WTC11 (cell line): ENCODE measurements around the gene ADAM22. TPM values are rescaled to one million over a fixed set of nuclear protein-coding genes. Genes with fewer than 3 reads are reported as not detected.

ENCODE experiments used
- ATAC-seq: fragments of 200-7000 bp; cut with Tn5 transposase; 2 replicates; pipeline ENCODE4 v1.10.0; 2021; ENCODE audit warnings: mild to moderate bottlenecking, moderate library complexity
- CTCF ChIA-PET: fragments of 300-600 bp; sonication (Branson Sonifier 250); formaldehyde crosslinking; loops from one replicate; lab custom pipeline; 2021; ENCODE audit warnings: antibody characterized with exemption; lab: Charles Lee
- POLR2A ChIA-PET: fragments of 350-600 bp; sonication (Branson Sonifier 250); formaldehyde crosslinking; loops from one replicate; lab custom pipeline; 2021; ENCODE audit warnings: antibody characterized with exemption; lab: Charles Lee
- DNase-seq: peaks from one replicate; pipeline ENCODE4 v3.0.0; 2021; ENCODE audit warnings: low spot score
- H3K27ac Mint-ChIP-seq: 2 replicates; pipeline ENCODE4 v1.8.0; 2021; ENCODE audit warnings: mixed read lengths
- H3K27me3 Mint-ChIP-seq: 2 replicates; pipeline ENCODE4 v1.8.0; 2021; ENCODE audit warnings: low read depth, mild to moderate bottlenecking, moderate library complexity, mixed read lengths
- H3K36me3 Mint-ChIP-seq: 2 replicates; pipeline ENCODE4 v1.8.0; 2021; ENCODE audit warnings: mixed read lengths
- H3K4me1 Mint-ChIP-seq: 2 replicates; pipeline ENCODE4 v1.8.0; 2022; ENCODE audit warnings: mixed read lengths
- H3K4me3 Mint-ChIP-seq: 2 replicates; pipeline ENCODE4 v1.8.0; 2021; ENCODE audit warnings: mild to moderate bottlenecking, moderate library complexity, mixed read lengths
- H3K9me3 Mint-ChIP-seq: 2 replicates; pipeline ENCODE4 v1.8.0; 2021; ENCODE audit warnings: mixed read lengths
- AFF4 ChIP-seq: sonication (generic); formaldehyde crosslinking; IDR thresholded peaks from 2 replicates; pipeline ENCODE4 v1.8.1; 2023; ENCODE audit warnings: mild to moderate bottlenecking, missing genetic modification reagents, borderline replicate concordance
- ATF1 ChIP-seq: sonication (generic); formaldehyde crosslinking; IDR thresholded peaks from 2 replicates; pipeline ENCODE4 v1.8.1; 2023; ENCODE audit warnings: mild to moderate bottlenecking, moderate library complexity, missing genetic modification reagents
- CREB1 ChIP-seq: sonication (generic); formaldehyde crosslinking; IDR thresholded peaks from 2 replicates; pipeline ENCODE4 v1.8.0; 2023; ENCODE audit warnings: mild to moderate bottlenecking, missing genetic modification reagents
- FOXJ3 ChIP-seq: sonication (generic); formaldehyde crosslinking; IDR thresholded peaks from 2 replicates; pipeline ENCODE4 v1.9.0; 2021; ENCODE audit warnings: missing genetic modification reagents, mild to moderate bottlenecking, borderline replicate concordance
- GTF2I ChIP-seq: fragments of 250-450 bp; sonication (Bioruptor Pico); conservative IDR thresholded peaks from 2 replicates; pipeline ENCODE4 v1.4.0; 2021; ENCODE audit warnings: mild to moderate bottlenecking
- IRF1 ChIP-seq: sonication (generic); formaldehyde crosslinking; IDR thresholded peaks from 2 replicates; pipeline ENCODE4 v1.8.0; 2023; ENCODE audit warnings: missing genetic modification reagents
- JAZF1 ChIP-seq: fragments of 250-450 bp; sonication (Bioruptor Pico); IDR thresholded peaks from 2 replicates; pipeline ENCODE4 v1.9.0; 2021; ENCODE audit warnings: moderate library complexity, mild to moderate bottlenecking, inconsistent platforms
- KAT7 ChIP-seq: sonication (generic); formaldehyde crosslinking; IDR thresholded peaks from 2 replicates; pipeline ENCODE4 v1.8.1; 2023; ENCODE audit warnings: missing genetic modification reagents, mild to moderate bottlenecking, borderline replicate concordance
- MYBL2 ChIP-seq: sonication (generic); formaldehyde crosslinking; IDR thresholded peaks from 2 replicates; pipeline ENCODE4 v1.8.1; 2023; ENCODE audit warnings: mild to moderate bottlenecking, moderate library complexity, missing genetic modification reagents
- NFE2L1 ChIP-seq: sonication (generic); formaldehyde crosslinking; IDR thresholded peaks from 2 replicates; pipeline ENCODE4 v1.8.1; 2023; ENCODE audit warnings: missing genetic modification reagents
- NFYB ChIP-seq: sonication (generic); formaldehyde crosslinking; conservative IDR thresholded peaks from 2 replicates; pipeline ENCODE4 v1.8.0; 2022; ENCODE audit warnings: low read depth, missing genetic modification reagents
- SMAD3 ChIP-seq: sonication (generic); formaldehyde crosslinking; IDR thresholded peaks from 2 replicates; pipeline ENCODE4 v1.8.0; 2022; ENCODE audit warnings: missing genetic modification reagents, mild to moderate bottlenecking, borderline replicate concordance
- ZBTB21 ChIP-seq: sonication (generic); formaldehyde crosslinking; IDR thresholded peaks from 2 replicates; pipeline ENCODE4 v1.8.1; 2023; ENCODE audit warnings: mild to moderate bottlenecking, missing genetic modification reagents, borderline replicate concordance
- ZNF219 ChIP-seq: sonication (generic); formaldehyde crosslinking; IDR thresholded peaks from 2 replicates; pipeline ENCODE4 v1.8.0; 2023; ENCODE audit warnings: missing genetic modification reagents, mild to moderate bottlenecking, borderline replicate concordance
- ZNF416 ChIP-seq: fragments of 250-450 bp; sonication (Bioruptor Pico); IDR thresholded peaks from 2 replicates; pipeline ENCODE4 v1.9.0; 2021; ENCODE audit warnings: mild to moderate bottlenecking, inconsistent platforms
- total RNA-seq: library from RNA; stranded (reverse); gene quantifications from 3 replicates; pipeline ENCODE4 v1.2.3, GENCODE V29; 2021
- TF ChIP-seq, protein P1 (sequence below): sonication (generic); formaldehyde crosslinking; IDR thresholded peaks from 2 replicates; pipeline ENCODE4 v1.8.0; 2022; ENCODE audit warnings: missing genetic modification reagents
- TF ChIP-seq, protein P2 (sequence below): fragments of 250-450 bp; sonication (Bioruptor Pico); IDR thresholded peaks from 2 replicates; pipeline ENCODE4 v1.9.0; 2021; ENCODE audit warnings: moderate library complexity, mild to moderate bottlenecking, inconsistent platforms, borderline replicate concordance
- TF ChIP-seq, protein P3 (sequence below): sonication (generic); formaldehyde crosslinking; IDR thresholded peaks from 2 replicates; pipeline ENCODE4 v1.8.1; 2022; ENCODE audit warnings: mild to moderate bottlenecking, missing genetic modification reagents, moderate library complexity, borderline replicate concordance

Gene ADAM22
- total RNA-seq, 1 experiment from 2014 or later, result 12.4 TPM

DNA sequence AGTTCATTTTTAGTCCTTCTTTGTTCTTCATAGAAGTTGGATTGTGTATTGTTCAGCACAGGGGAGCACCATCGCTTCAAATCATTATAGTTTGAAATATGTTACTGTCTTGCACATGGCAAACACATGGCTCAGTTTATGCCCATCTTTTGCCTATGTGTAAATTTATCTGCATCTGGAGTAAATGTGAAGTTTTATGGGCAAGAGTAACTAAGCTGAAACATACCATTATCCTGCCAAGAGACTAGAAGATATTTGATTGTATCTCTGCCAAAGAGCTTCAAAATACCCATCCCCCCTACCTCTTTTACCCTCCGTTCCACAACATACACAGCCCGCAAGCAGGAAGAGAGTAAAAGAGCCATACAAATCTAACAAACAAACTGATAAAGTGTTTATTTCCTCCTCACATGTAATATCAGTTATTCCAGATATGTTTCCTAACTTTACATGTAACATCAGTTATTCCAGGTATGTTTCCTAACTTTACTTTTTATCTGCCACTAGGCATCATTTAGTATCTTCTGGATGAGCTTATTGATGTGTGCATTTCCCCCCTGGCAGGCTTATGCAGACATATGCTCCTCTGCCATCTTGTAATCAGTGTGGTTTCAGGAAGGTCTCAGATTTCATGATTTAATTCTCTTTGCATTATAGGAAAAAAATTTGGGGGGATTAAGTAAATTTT is 158.1 kb downstream of the ADAM22 start:
- Mint-ChIP-seq H3K9me3 (no peaks in the 10 kb centered on the region), H3K36me3 (no peaks in the 10 kb centered on the region), H3K27ac (no peak overlapping the region), H3K4me1 (peaks cover 25% of the 10 kb centered on the region), H3K27me3 (no peaks in the 10 kb centered on the region), H3K4me3 (no peak overlapping the region)
- DNase-seq (no peak), ATAC-seq (no peak)
- ChIA-PET CTCF (interaction anchor here (0.5 kb wide), 1 partner anchor 19 kb away, joined by 3 read pairs; no protein-coding TSS in a partner anchor), POLR2A (no interaction called here)
- TF ChIP-seq ZBTB21 (CRISPR knock-in tag) (no peak), NFE2L1 (CRISPR knock-in tag) (no peak), MYBL2 (CRISPR knock-in tag) (no peak), ZNF219 (CRISPR knock-in tag) (no peak), IRF1 (CRISPR knock-in tag) (no peak), FOXJ3 (CRISPR knock-in tag) (no peak)
- TF ChIP-seq, protein P1, sequence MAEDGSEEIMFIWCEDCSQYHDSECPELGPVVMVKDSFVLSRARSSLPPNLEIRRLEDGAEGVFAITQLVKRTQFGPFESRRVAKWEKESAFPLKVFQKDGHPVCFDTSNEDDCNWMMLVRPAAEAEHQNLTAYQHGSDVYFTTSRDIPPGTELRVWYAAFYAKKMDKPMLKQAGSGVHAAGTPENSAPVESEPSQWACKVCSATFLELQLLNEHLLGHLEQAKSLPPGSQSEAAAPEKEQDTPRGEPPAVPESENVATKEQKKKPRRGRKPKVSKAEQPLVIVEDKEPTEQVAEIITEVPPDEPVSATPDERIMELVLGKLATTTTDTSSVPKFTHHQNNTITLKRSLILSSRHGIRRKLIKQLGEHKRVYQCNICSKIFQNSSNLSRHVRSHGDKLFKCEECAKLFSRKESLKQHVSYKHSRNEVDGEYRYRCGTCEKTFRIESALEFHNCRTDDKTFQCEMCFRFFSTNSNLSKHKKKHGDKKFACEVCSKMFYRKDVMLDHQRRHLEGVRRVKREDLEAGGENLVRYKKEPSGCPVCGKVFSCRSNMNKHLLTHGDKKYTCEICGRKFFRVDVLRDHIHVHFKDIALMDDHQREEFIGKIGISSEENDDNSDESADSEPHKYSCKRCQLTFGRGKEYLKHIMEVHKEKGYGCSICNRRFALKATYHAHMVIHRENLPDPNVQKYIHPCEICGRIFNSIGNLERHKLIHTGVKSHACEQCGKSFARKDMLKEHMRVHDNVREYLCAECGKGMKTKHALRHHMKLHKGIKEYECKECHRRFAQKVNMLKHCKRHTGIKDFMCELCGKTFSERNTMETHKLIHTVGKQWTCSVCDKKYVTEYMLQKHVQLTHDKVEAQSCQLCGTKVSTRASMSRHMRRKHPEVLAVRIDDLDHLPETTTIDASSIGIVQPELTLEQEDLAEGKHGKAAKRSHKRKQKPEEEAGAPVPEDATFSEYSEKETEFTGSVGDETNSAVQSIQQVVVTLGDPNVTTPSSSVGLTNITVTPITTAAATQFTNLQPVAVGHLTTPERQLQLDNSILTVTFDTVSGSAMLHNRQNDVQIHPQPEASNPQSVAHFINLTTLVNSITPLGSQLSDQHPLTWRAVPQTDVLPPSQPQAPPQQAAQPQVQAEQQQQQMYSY (CRISPR knock-in tag), result no peak

DNA sequence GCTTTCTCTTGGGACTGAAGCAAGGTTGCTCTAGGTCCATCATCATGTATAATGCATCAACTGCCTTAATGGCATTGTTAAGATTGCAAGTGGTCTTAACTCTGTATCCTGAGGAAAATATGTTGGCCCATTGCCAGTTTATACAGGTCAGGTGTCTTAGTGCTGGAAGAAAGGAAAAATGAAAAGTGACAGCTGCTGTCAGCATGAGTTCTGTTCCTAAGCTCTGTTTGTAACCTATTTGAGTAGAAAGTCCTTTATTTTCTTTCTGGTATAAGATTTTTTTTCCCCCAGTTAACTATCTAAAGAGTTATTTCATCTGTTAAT is 158.6 kb downstream of the ADAM22 start:
- Mint-ChIP-seq H3K36me3 (no peaks in the 10 kb centered on the region), H3K27ac (no peak overlapping the region), H3K4me3 (no peak overlapping the region), H3K4me1 (peaks cover 25% of the 10 kb centered on the region), H3K9me3 (no peaks in the 10 kb centered on the region), H3K27me3 (no peaks in the 10 kb centered on the region)
- TF ChIP-seq CREB1 (CRISPR knock-in tag), result no peak
- TF ChIP-seq, protein P2, sequence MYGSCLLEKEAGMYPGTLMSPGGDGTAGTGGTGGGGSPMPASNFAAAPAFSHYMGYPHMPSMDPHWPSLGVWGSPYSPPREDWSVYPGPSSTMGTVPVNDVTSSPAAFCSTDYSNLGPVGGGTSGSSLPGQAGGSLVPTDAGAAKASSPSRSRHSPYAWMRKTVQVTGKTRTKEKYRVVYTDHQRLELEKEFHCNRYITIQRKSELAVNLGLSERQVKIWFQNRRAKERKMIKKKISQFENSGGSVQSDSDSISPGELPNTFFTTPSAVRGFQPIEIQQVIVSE (CRISPR knock-in tag), result no peak
- TF ChIP-seq, protein P3, sequence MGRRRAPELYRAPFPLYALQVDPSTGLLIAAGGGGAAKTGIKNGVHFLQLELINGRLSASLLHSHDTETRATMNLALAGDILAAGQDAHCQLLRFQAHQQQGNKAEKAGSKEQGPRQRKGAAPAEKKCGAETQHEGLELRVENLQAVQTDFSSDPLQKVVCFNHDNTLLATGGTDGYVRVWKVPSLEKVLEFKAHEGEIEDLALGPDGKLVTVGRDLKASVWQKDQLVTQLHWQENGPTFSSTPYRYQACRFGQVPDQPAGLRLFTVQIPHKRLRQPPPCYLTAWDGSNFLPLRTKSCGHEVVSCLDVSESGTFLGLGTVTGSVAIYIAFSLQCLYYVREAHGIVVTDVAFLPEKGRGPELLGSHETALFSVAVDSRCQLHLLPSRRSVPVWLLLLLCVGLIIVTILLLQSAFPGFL (CRISPR knock-in tag), result no peak
- no peak for TF ChIP-seq ZNF416 (CRISPR knock-in tag)
- TF ChIP-seq JAZF1, result no peak
- no peak for TF ChIP-seq ATF1
- no peak for TF ChIP-seq KAT7 (CRISPR knock-in tag)
- no peak for TF ChIP-seq SMAD3 (CRISPR knock-in tag)
- no peak for TF ChIP-seq GTF2I (CRISPR knock-in tag)
- TF ChIP-seq NFYB (CRISPR knock-in tag), result no peak
- no peak for TF ChIP-seq AFF4 (CRISPR knock-in tag)
- DNase-seq (no peak), ATAC-seq (no peak)
- CTCF ChIA-PET, result interaction anchor here (0.5 kb wide), 1 partner anchor 19 kb away, joined by 3 read pairs; no protein-coding TSS in a partner anchor
- POLR2A ChIA-PET, result no interaction called here
